ENCODE measurements around the gene PINLYP. TPM values are rescaled to one million over a fixed set of nuclear protein-coding genes. Genes with fewer than 3 reads are reported as not detected.

PINLYP gene
- total RNA-seq, 1 donor from 2014 or later: 4.7 TPM

GRCh38 chr19:43553656-43554055 lies 21.9 kb upstream of the PINLYP start:
- Histone ChIP-seq H3K4me1 (no peaks in the 10 kb centered on the region), H3K36me3 (peaks cover 42% of the 10 kb centered on the region), H3K4me3 (no peak overlapping the region), H3K27ac (no peak overlapping the region), H3K27me3 (no peaks in the 10 kb centered on the region), H3K9me3 (no peaks in the 10 kb centered on the region)
- ATAC-seq (no peak), DNase-seq (no peak)
- TF ChIP-seq CTCF (IDR thresholded peaks at IDR 0.05): no peak
- intact Hi-C loops (cut with DNase I): no loop called here

GRCh38 chr19:43554317-43554895 lies 21.2 kb upstream of the PINLYP start:
- H3K4me3 ChIP-seq: no peak overlapping the region
- TF ChIP-seq CTCF (IDR thresholded peaks at IDR 0.05): no peak
- H3K27ac ChIP-seq: no peak overlapping the region
- intact Hi-C loops (cut with DNase I): no loop called here
- no peaks in the 10 kb centered on the region for H3K4me1 ChIP-seq
- no peak for DNase-seq
- H3K27me3 ChIP-seq: no peaks in the 10 kb centered on the region
- no peak for ATAC-seq
- no peaks in the 10 kb centered on the region for H3K9me3 ChIP-seq
- peaks cover 36% of the 10 kb centered on the region for H3K36me3 ChIP-seq

DNA sequence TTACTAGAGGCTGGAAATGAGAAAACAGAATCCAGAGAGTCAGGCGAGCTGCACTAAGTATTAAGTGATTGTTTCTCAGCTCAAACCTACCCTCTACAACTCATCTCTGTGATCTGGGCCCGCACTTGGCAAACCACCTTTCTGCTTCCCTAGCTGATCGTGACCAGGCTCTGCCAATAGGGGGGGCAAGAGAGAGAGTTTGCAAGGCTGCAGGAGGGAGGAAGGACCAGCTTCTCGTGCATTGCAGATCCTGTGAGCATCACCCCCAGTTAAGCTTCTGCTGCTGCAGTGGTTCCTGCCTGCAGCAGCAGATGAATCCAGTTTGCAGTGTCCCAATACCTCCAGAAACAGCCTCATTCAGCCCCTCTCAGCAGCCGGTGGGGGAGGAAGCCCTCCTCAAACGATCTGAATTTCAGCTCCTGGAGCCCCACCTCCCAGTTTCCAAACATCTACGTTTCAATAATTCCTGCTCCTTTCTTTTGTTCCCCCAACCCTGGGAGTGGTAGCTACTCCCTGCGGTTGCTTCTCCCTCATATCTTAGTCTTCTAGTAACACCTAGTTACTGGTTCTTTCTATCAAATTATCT lies 20.3 kb upstream of the PINLYP start:
- no peak overlapping the region for H3K4me3 ChIP-seq
- intact Hi-C loops (cut with DNase I): no loop called here
- DNase-seq (no peak), ATAC-seq (peak; percentile 91)
- H3K27ac ChIP-seq: no peak overlapping the region
- no peaks in the 10 kb centered on the region for H3K27me3 ChIP-seq
- peaks cover 37% of the 10 kb centered on the region for H3K36me3 ChIP-seq
- H3K4me1 ChIP-seq: no peaks in the 10 kb centered on the region
- peak; percentile 69 for TF ChIP-seq CTCF (IDR thresholded peaks at IDR 0.05)
- H3K9me3 ChIP-seq: no peaks in the 10 kb centered on the region

DNA sequence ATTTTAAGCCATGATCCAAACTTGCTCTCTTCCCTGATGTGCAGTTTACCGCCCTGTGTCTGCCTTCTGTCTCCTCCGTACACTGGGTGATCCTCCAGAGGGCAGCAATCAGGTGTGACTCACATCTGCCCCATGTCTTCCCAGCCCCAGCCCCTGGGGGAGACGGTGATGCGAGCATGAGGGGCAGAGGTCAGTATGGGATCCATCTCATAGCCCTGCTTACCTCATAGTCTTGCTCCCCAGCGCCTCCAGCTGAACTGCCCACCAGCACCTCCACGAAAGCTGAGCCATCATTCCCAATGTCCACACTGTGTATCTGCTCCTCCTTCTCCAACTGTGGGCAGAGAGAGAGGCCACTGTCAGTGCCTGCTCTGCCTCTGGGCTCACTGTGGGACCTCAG lies 14.9 kb upstream of the PINLYP start:
- Histone ChIP-seq H3K27me3 (no peaks in the 10 kb centered on the region), H3K27ac (peak overlapping the region; percentile 6), H3K4me3 (no peak overlapping the region), H3K9me3 (no peaks in the 10 kb centered on the region), H3K4me1 (peaks cover 17% of the 10 kb centered on the region), H3K36me3 (peaks cover 29% of the 10 kb centered on the region)
- ATAC-seq (no peak), DNase-seq (no peak)
- intact Hi-C loops (cut with DNase I): no loop called here
- TF ChIP-seq CTCF (IDR thresholded peaks at IDR 0.05): no peak

- TF ChIP-seq CTCF (IDR thresholded peaks at IDR 0.05): no peak
- peak overlapping the region; percentile 83 for H3K27ac ChIP-seq
- intact Hi-C loops (cut with DNase I): no loop called here
Observed at GRCh38 chr19:43561139-43561970, 14.2 kb upstream of the PINLYP start.

More at GRCh38 chr19:43561139-43561970, 14.2 kb upstream of the PINLYP start:
- H3K9me3 ChIP-seq: no peaks in the 10 kb centered on the region
- H3K4me3 ChIP-seq: no peak overlapping the region
- DNase-seq: no peak
- peaks cover 17% of the 10 kb centered on the region for H3K4me1 ChIP-seq
- peaks cover 29% of the 10 kb centered on the region for H3K36me3 ChIP-seq
- H3K27me3 ChIP-seq: no peaks in the 10 kb centered on the region
- ATAC-seq: no peak

Data from upper lobe of right lung (tissue), 1 donor.